ENCODE measurements around the gene ADIPOR2.

The ADIPOR2 gene

DNA sequence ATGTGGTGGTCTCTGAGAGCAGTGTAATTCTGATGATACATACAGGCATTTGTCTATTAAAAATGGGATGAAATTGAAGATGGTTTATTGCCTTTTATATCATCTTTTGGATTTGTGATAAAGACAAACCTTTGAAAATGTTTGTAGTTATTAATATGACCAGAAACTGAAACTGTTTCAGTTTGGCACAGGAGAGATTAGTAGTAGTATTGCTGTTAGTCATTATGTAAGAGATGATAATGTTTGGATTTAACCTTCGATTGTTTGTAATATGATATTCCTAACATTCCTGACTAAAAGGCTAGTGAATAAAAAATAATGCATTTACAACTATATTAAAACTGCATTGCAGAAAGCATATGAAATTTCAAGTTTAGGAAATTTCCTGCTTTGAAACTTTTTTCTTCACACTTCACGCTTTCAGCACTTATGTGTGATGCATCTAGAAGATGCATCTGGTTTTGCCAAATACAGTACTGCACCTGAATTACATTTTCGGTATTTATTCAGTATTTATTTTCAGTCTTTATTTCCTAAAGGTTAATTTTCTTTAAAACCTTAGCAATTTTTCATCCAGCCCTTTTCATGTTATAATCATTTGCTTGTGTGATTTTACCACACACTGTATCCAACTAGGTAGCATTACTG, 25.5 kb downstream of the ADIPOR2 start:
- TF ChIP-seq, protein P1, sequence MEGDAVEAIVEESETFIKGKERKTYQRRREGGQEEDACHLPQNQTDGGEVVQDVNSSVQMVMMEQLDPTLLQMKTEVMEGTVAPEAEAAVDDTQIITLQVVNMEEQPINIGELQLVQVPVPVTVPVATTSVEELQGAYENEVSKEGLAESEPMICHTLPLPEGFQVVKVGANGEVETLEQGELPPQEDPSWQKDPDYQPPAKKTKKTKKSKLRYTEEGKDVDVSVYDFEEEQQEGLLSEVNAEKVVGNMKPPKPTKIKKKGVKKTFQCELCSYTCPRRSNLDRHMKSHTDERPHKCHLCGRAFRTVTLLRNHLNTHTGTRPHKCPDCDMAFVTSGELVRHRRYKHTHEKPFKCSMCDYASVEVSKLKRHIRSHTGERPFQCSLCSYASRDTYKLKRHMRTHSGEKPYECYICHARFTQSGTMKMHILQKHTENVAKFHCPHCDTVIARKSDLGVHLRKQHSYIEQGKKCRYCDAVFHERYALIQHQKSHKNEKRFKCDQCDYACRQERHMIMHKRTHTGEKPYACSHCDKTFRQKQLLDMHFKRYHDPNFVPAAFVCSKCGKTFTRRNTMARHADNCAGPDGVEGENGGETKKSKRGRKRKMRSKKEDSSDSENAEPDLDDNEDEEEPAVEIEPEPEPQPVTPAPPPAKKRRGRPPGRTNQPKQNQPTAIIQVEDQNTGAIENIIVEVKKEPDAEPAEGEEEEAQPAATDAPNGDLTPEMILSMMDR (IDR thresholded peaks at IDR 0.05; ENCODE audit: low read length, missing control alignments), result no peak
- no peak overlapping the region for H3K4me3 ChIP-seq (replicated peaks; ENCODE audit: low read depth, low read length)
- DNase-seq (ENCODE audit: low read depth), result no peak

DNA sequence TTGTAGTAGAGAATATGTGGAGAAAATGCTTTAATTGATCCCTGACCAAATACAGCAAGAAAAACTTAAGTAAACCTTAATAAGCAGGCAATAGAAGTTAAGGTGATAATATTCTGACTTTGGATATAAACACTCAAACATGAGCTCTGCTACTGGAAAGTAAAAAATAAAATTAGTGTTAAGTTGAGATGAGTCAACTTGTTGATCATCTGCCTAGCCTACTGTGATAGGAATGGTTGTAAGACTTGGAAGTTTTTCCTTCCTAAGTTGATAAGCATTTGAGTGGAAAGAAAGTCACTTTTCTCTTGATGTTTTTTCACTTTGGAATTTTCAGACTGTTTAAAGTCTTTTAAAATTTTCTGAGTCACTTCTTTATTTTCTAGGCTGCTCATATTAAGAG, 26.0 kb downstream of the ADIPOR2 start:
- DNase-seq (ENCODE audit: low read depth), result no peak
- TF ChIP-seq, protein P1 (IDR thresholded peaks at IDR 0.05; ENCODE audit: low read length, missing control alignments), result no peak
- H3K4me3 ChIP-seq (replicated peaks; ENCODE audit: low read depth, low read length), result no peak overlapping the region

DNA sequence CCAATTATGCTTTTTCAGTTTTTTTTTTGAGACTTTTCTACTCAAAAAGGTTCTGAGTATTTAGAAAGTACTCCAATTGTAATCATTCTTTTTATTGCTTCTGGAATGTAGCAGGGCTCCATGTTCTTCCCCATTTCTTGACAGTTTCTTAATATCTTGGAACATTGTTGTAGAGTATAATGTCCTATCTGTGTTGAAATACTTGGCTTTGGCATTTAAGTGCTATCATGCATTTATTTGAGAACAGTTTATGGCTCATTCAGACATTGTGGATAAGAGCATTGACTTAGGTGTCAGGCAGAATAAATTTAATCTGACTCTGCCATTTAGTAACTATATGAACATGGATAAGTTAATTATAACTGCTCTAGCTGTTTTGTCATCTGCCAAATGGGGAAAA, 28.3 kb downstream of the ADIPOR2 start:
- peak; percentile 67 for DNase-seq (ENCODE audit: low read depth)
- TF ChIP-seq, protein P1 (IDR thresholded peaks at IDR 0.05; ENCODE audit: low read length, missing control alignments), result no peak
- no peak overlapping the region for H3K4me3 ChIP-seq (replicated peaks; ENCODE audit: low read depth, low read length)

DNA sequence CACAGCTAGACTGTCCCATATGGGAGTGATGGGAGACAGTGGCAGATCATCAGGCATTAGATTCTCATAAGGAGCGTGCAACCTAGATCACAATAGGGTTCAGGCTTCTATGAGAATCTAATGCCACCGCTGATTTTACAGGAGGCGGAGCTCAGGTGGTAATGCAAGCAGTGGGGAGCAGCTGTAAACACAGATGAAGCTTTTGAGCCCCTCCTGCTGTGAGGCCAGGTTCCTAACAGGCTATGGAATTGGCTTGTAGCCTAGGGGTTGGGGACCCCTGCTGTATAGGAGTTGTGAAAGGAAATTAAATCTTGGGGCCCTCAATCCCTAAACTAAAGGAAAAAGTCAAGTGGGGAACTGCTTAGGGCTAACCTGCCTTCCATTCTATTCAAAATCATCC, 29.6 kb downstream of the ADIPOR2 start:
- TF ChIP-seq, protein P1 (IDR thresholded peaks at IDR 0.05; ENCODE audit: low read length, missing control alignments), result no peak
- DNase-seq (ENCODE audit: low read depth), result no peak
- no peak overlapping the region for H3K4me3 ChIP-seq (replicated peaks; ENCODE audit: low read depth, low read length)

DNA sequence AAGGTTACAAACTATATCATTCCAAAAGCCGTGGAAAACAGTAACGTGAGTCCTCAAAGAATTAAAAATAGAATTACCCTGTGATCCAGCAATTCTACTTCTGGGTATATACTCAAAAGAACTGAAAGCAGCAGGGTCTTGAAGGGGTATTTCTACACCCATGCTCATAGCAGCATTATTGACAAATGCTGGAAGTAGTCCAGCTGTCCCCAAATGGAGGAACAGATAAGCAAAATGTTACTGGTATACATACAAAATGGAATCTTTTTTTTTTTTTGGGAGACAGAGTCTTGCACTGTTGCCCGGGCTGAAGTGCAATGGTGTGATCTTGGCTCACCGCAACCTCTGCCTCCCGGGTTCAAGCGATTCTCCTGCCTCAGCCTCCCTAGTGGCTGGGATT, 32.9 kb downstream of the ADIPOR2 start:
- TF ChIP-seq, protein P1 (IDR thresholded peaks at IDR 0.05; ENCODE audit: low read length, missing control alignments), result no peak
- H3K4me3 ChIP-seq (replicated peaks; ENCODE audit: low read depth, low read length), result no peak overlapping the region
- no peak for DNase-seq (ENCODE audit: low read depth)

DNA sequence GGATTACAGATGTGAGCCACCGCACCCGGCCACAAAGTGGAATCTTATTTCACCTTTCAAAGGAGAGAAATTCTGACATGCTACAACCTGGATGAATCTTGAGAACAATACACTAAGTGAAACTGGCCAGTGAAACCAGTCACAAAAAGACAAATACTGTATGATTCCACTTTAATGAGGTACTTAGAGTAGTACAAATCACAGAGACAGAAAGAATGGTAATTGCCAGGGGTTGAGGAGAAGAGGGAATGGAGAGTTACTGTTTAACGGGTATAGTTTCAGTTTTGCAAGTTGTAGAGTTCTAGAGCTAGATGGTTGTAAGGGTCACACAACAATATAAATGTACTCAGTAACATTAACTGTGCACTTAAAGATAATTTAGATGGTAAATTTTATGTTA, 33.4 kb downstream of the ADIPOR2 start:
- H3K4me3 ChIP-seq (replicated peaks; ENCODE audit: low read depth, low read length), result no peak overlapping the region
- DNase-seq (ENCODE audit: low read depth), result no peak
- TF ChIP-seq, protein P1 (IDR thresholded peaks at IDR 0.05; ENCODE audit: low read length, missing control alignments), result no peak

DNA sequence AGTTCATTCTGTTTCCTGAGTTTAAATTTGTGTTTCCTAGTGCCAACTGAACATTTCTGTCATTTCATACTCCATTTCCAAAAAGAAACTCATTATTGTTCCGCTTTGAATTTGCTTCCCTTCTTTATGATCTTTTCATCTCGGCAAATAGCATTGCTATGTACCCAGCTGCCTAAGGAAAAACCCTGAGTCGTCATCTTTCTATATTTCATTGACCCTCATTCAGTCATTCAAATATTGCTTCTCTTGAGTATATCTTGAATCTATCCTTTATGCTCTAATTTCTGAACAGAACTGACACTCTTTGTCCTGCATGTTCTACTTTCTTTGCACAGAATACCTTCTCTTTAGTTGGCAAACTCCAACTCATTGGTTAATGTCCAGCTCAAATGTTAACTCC, 35.9 kb downstream of the ADIPOR2 start:
- DNase-seq (ENCODE audit: low read depth), result no peak
- H3K4me3 ChIP-seq (replicated peaks; ENCODE audit: low read depth, low read length), result no peak overlapping the region
- TF ChIP-seq, protein P1 (IDR thresholded peaks at IDR 0.05; ENCODE audit: low read length, missing control alignments), result no peak
